K562 (cell line): ENCODE results near the gene HPCA. TPM values are rescaled to one million over a fixed set of nuclear protein-coding genes. Genes with fewer than 3 reads are reported as not detected.

Experiments used
- ARID2 ChIP-seq: fragments of 450-650 bp; IDR thresholded peaks from 2 replicates; pipeline ENCODE4 v1.6.1; 2017; ENCODE audit warnings: antibody characterized with exemption, mild to moderate bottlenecking
- BCL6 ChIP-seq: fragments of 250-450 bp; sonication (Bioruptor Pico); IDR thresholded peaks from 2 replicates; pipeline ENCODE4 v1.4.0; 2020
- CREB3 ChIP-seq: fragments of 450-650 bp; conservative IDR thresholded peaks from 2 replicates; pipeline ENCODE4 v1.6.1; 2016; ENCODE audit warnings: missing genetic modification characterization, low read depth, mild to moderate bottlenecking, missing compliant biosample characterization, moderate library complexity
- FOXO4 ChIP-seq: fragments of 450-650 bp; formaldehyde crosslinking; IDR thresholded peaks from 2 replicates; pipeline ENCODE4 v1.4.0; 2020; ENCODE audit warnings: mild to moderate bottlenecking, moderate library complexity
- HOXB6 ChIP-seq: fragments of 250-450 bp; sonication (Bioruptor Pico); IDR thresholded peaks from 2 replicates; pipeline ENCODE4 v1.5.1; 2022; ENCODE audit warnings: mild to moderate bottlenecking, borderline replicate concordance
- LCOR ChIP-seq: sonication (generic); formaldehyde crosslinking; IDR thresholded peaks from 2 replicates; pipeline ENCODE4 v1.8.0; 2022; ENCODE audit warnings: mild to moderate bottlenecking, missing genetic modification reagents
- MBD1 ChIP-seq: fragments of 250-450 bp; sonication (Bioruptor Pico); IDR thresholded peaks from 2 replicates; pipeline ENCODE4 v1.8.0; 2022; ENCODE audit warnings: inconsistent platforms
- PPARD ChIP-seq: fragments of 250-450 bp; sonication (Bioruptor Pico); IDR thresholded peaks from 2 replicates; pipeline ENCODE4 v1.8.0; 2022; ENCODE audit warnings: inconsistent platforms, mild to moderate bottlenecking, moderate library complexity
- SMARCE1 ChIP-seq: fragments of 450-650 bp; IDR thresholded peaks from 2 replicates; pipeline ENCODE4 v1.7.1; 2016; ENCODE audit warnings: mild to moderate bottlenecking
- TOE1 ChIP-seq, 2 experiments: fragments of 450-650 bp in 1 of 2; sonication (generic) in 1 of 2; formaldehyde crosslinking in 1 of 2; IDR thresholded peaks; 2 replicates each; pipeline versions ENCODE4 v1.7.1 to v1.8.0; 2016 to 2022; ENCODE audit warnings: borderline replicate concordance in 2 of 2, mild to moderate bottlenecking in 2 of 2, antibody characterized with exemption in 1 of 2, inconsistent platforms in 1 of 2, low read depth in 1 of 2, missing genetic modification reagents in 1 of 2, moderate library complexity in 1 of 2
- ZBTB11 ChIP-seq, 3 experiments: fragments of 200-800 bp in 1 of 3; fragments of 250-450 bp in 1 of 3; fragments of 450-650 bp in 1 of 3; sonication (Bioruptor Pico) in 1 of 3; sonication (Bioruptor generic) in 1 of 3; formaldehyde crosslinking in 1 of 3; IDR thresholded peaks; 2 replicates each; pipeline versions ENCODE4 v1.6.1 to v1.8.0; 2016 to 2022; ENCODE audit warnings: mild to moderate bottlenecking in 2 of 3, missing genetic modification characterization in 2 of 3, missing compliant biosample characterization in 1 of 3, moderate library complexity in 1 of 3
- ZNF124 ChIP-seq: sonication (generic); formaldehyde crosslinking; IDR thresholded peaks from 2 replicates; pipeline ENCODE4 v1.8.1; 2022; ENCODE audit warnings: missing genetic modification reagents
- ZNF143 ChIP-seq: sonication (generic); formaldehyde crosslinking; IDR thresholded peaks from 2 replicates; pipeline ENCODE4 v1.9.0; 2022; ENCODE audit warnings: mild to moderate bottlenecking, missing genetic modification reagents
- ZNF232 ChIP-seq: sonication (generic); formaldehyde crosslinking; IDR thresholded peaks from 2 replicates; pipeline ENCODE4 v1.8.0; 2022; ENCODE audit warnings: mild to moderate bottlenecking, missing genetic modification reagents
- ZNF512 ChIP-seq: IDR thresholded peaks from 2 replicates; pipeline ENCODE4 v1.6.1; 2016; ENCODE audit warnings: missing genetic modification characterization, missing compliant biosample characterization
- ZZZ3 ChIP-seq: fragments of 450-650 bp; IDR thresholded peaks from 2 replicates; pipeline ENCODE4 v1.6.1; 2016; ENCODE audit warnings: antibody characterized with exemption, mild to moderate bottlenecking, moderate library complexity
- polyA plus RNA-seq, 8 experiments: library from polyadenylated mRNA; depleted of rRNA in 4 of 8; stranded (reverse) in 5 of 8; unstranded in 3 of 8; fragments of >200 nt; fragmentation: Nextera tagmentation in 2 of 8; fragmentation: Illumina TruSeq in 1 of 8; extraction: Ambion mirVana in 2 of 8; extraction: Trizol in 1 of 8; gene quantifications; 2 replicates each; pipeline versions ENCODE4 v1.2.1 to v1.2.3, GENCODE V29; 2011 to 2014; ENCODE audit warnings: inconsistent platforms in 1 of 8, missing spikeins in 1 of 8
- total RNA-seq, 7 experiments: library from RNA; depleted of rRNA in 6 of 7; stranded (reverse); fragments of >200 nt in 6 of 7; fragmentation: Illumina TruSeq in 2 of 7; extraction: Trizol in 2 of 7; gene quantifications; 2 replicates each; pipeline versions ENCODE4 v1.2.1 to v1.2.3, GENCODE V29; 2011 to 2021; ENCODE audit warnings: low replicate concordance in 1 of 7

Gene HPCA
- total and polyA plus RNA-seq, 9 of the 15 experiments (the other 6 are each of a cell fraction or from before 2014, with no cell fraction given) = not detected

- TF ChIP-seq ZBTB11 (CRISPR knock-in tag; IDR thresholded peaks at IDR 0.05) (peak in 1 of 3 experiments; percentile 80; a peak in 2 of 6 replicates), TOE1 (IDR thresholded peaks at IDR 0.05; ENCODE audit: borderline replicate concordance) (peak; percentile 52; the same call in 1 of the 2 replicates), TOE1 (CRISPR knock-in tag; IDR thresholded peaks at IDR 0.05; ENCODE audit: borderline replicate concordance, low read depth) (peak; percentile 99), ZNF143 (CRISPR knock-in tag) (peak; percentile 62; the same call in 1 of the 2 replicates), ZZZ3 (no peak), HOXB6 (CRISPR knock-in tag) (no peak), ZNF232 (CRISPR knock-in tag) (peak; percentile 99), PPARD (CRISPR knock-in tag) (no peak), ZNF124 (CRISPR knock-in tag) (peak; percentile 96), MBD1 (CRISPR knock-in tag) (no peak), CREB3 (tag) (peak; percentile 60; the same call in 1 of the 2 replicates), ZNF512 (tag) (no peak), SMARCE1 (peak; percentile 26; the same call in 1 of the 2 replicates), ARID2 (0 out of 2 replicates have a peak, but pooled peaks have one; percentile 33), LCOR (CRISPR knock-in tag) (peak; percentile 100), FOXO4 (CRISPR knock-in tag) (no peak), BCL6 (peak; percentile 69; the same call in 1 of the 2 replicates)
Observed at GRCh38 chr1:32886004-32886827, at the start of gene HPCA (continued).
